ENCODE results near the gene LANCL2.

Gene LANCL2

DNA sequence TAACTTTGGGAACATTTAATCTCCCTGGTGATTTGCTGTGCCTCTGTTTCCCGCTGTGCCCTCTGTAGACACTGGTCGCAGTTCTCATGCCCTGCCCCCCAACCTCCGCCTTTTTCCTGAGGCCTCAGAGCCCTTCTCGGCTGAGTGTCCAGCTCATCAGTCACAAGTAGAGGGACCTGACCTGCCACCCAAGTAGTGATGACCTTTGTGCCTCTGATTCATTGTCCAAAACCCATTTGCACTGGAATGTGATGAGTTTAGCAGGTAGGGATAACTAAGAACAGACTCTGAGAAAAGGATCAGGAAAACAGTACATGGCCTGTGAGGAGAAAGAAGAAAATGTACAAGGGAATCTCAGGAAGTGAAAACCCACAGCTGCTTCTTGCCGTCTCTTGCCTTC lies 58.8 kb downstream of the LANCL2 start:
- TF ChIP-seq, protein P1, sequence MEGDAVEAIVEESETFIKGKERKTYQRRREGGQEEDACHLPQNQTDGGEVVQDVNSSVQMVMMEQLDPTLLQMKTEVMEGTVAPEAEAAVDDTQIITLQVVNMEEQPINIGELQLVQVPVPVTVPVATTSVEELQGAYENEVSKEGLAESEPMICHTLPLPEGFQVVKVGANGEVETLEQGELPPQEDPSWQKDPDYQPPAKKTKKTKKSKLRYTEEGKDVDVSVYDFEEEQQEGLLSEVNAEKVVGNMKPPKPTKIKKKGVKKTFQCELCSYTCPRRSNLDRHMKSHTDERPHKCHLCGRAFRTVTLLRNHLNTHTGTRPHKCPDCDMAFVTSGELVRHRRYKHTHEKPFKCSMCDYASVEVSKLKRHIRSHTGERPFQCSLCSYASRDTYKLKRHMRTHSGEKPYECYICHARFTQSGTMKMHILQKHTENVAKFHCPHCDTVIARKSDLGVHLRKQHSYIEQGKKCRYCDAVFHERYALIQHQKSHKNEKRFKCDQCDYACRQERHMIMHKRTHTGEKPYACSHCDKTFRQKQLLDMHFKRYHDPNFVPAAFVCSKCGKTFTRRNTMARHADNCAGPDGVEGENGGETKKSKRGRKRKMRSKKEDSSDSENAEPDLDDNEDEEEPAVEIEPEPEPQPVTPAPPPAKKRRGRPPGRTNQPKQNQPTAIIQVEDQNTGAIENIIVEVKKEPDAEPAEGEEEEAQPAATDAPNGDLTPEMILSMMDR (IDR thresholded peaks at IDR 0.05) = no peak
- TF ChIP-seq ZFX (IDR thresholded peaks at IDR 0.05; ENCODE audit: borderline replicate concordance) = no peak
- H3K27ac ChIP-seq = no peak overlapping the region

DNA sequence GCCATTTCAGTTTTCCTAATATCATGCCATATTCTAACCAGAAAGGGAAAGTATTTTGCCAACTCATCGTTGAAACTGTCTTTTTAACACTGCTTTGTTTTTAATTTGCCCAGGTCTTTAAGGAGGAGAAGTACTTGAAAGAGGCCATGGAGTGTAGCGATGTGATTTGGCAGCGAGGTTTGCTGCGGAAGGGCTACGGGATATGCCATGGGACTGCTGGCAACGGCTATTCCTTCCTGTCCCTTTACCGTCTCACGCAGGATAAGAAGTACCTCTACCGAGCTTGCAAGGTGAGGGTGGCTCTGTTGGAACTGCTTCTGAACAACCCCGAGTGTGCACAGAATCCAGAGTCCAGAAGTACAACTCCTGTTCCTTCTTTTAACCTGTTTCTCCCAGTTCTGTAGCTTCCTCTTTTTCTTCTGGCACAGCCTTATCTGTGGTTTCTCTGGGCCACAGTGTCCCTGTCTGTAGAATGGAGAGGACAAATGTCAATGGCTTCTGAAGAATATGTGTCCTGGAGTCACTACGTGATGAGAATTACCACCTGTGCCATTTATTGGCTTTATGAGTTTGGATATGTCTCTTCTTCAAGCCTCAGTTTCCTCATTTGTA lies 60.1 kb downstream of the LANCL2 start:
- no peak overlapping the region for H3K27ac ChIP-seq
- TF ChIP-seq, protein P1 (IDR thresholded peaks at IDR 0.05) = no peak
- TF ChIP-seq ZFX (IDR thresholded peaks at IDR 0.05; ENCODE audit: borderline replicate concordance) = no peak

DNA sequence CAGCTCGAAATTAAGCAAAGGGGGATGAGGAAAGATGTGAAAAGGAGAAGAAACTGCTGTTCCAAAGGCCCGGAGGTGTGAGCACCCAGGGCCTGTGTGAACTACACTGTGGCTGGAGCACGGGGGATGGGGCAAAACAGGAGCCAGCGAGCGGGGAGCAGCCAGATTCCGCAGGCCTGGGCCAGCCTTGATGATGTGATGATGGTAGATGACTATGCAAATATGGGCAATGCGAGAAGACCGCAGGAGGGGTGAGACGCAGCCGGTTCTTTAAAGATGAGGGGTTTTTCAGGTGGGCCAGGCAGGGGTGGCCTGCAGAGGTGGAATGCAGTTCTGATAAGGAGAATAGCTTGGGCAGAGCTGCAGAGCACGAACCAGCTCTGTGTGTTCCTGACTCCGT lies 61.5 kb downstream of the LANCL2 start:
- no peak overlapping the region for H3K27ac ChIP-seq
- TF ChIP-seq ZFX (IDR thresholded peaks at IDR 0.05; ENCODE audit: borderline replicate concordance) = no peak
- TF ChIP-seq, protein P1 (IDR thresholded peaks at IDR 0.05) = no peak

DNA sequence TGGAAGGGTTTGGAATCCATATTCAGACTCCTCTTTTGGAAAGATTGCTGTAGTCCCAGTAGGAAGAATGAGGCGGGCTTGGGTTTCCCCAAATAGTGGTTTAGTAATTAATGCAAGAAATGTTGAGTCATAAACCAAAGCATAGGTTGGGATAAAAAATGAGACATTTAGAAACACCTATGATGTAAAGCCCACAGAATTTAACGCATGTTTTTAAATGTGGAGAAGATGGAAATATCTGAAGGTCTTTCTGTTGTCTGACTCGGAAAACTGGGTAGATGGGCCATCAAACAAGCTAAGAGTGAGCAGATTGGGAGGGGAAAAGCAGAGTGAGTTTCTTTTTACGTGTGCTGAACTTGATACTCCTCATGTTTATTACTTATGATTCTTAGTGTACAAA lies 62.2 kb downstream of the LANCL2 start:
- no peak overlapping the region for H3K27ac ChIP-seq
- TF ChIP-seq, protein P1 (IDR thresholded peaks at IDR 0.05) = no peak
- TF ChIP-seq ZFX (IDR thresholded peaks at IDR 0.05; ENCODE audit: borderline replicate concordance) = no peak

DNA sequence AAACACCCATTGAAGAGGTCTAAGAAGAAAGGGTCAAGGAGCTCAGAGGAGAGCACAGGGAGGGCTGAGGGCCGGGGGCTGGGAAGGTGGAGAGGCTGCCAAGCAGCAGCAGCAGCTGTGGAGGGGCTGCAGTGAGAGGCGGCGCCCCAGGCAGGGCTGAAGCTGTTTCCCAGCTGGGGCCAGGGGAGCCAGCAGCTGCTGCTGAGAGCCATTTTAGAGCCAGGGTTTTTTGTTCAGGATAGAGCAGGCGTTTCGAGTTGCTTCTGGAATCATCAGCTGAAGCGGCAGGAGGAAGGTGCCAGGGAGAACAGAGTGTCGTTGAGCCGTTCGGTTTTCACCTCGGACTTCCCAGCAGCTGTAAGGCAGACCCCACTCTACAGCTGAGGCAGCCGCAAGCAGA lies 62.7 kb downstream of the LANCL2 start:
- no peak overlapping the region for H3K27ac ChIP-seq
- TF ChIP-seq, protein P1 (IDR thresholded peaks at IDR 0.05) = no peak
- TF ChIP-seq ZFX (IDR thresholded peaks at IDR 0.05; ENCODE audit: borderline replicate concordance) = no peak

DNA sequence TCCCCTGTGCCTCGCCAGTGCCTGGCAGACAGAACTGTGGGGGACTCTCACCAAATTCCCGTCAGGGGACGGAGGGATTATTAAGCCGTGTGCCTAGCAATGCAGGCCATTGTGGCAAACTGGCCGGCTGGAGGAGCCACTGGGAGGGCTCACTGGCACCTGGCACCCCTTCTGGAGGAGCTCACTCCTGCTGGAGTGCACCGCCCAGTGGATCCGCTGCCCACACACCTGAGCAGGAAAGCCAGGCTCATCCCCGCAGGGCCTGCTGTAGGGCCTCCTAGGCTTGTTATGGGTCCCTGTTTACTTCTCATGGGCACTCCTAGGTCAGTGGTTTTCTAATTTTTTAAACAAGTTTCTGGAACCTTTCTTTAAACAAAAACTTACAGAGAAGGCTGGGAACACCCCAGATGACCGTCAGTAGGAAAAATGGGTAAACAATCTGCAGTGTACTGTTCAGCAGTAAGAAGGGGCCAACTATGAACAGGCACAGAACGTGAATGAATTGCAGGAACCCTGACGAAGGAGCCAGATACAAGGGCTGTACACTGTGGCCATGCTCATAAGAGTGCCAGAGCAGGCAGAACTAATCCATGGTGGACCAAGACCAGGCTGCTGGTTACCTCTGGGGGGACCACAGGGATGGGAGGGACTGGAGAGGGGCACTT lies 64.8 kb downstream of the LANCL2 start:
- H3K27ac ChIP-seq = no peak overlapping the region
- TF ChIP-seq, protein P1 (IDR thresholded peaks at IDR 0.05) = no peak
- TF ChIP-seq ZFX (IDR thresholded peaks at IDR 0.05; ENCODE audit: borderline replicate concordance) = no peak

DNA sequence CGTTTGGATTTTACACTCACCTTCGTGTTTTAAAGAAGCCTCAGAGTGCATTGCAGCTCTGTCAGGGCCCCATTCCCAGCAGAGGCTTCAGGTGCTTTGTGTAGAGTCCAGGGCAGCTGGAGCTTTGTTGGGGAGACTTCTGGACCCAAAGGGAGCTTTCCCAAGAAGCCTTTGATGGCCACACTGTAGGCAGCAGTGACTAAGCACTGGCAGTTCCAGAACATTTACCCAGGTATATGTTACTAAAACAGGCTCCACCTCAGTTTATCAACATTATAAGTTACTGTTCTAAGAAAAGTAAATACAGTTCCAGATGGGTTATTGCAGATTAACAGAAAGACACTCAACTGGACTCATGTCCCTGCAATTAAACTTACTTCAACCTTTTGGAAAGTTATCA lies 66.8 kb downstream of the LANCL2 start:
- no peak for TF ChIP-seq ZFX (IDR thresholded peaks at IDR 0.05; ENCODE audit: borderline replicate concordance)
- TF ChIP-seq, protein P1 (IDR thresholded peaks at IDR 0.05) = no peak
- no peak overlapping the region for H3K27ac ChIP-seq

Data from 22Rv1 (cell line).